BLaER1 treated with 17β-estradiol and CSF1 and Interleukin-3, amounts not matched to agents 10 nM and 100 nM (cell line): ENCODE measurements around the gene CD300E.
A peak's percentile ranks its signal among the peaks of the same experiment; 100 is the strongest.

ENCODE experiments used
- H3K27ac ChIP-seq, 11 experiments: shearing (Covaris generic); formaldehyde crosslinking; 2 replicates each; pipeline ENCODE4 v1.8.1; 2022
- H3K27me3 ChIP-seq, 11 experiments: shearing (Covaris generic); formaldehyde crosslinking; 2 replicates each; pipeline ENCODE4 v1.8.1; 2022
- H3K36me3 ChIP-seq, 11 experiments: shearing (Covaris generic); formaldehyde crosslinking; 2 replicates each; pipeline ENCODE4 v1.8.1; 2022
- H3K4me1 ChIP-seq, 10 experiments: shearing (Covaris generic); formaldehyde crosslinking; 2 replicates each; pipeline ENCODE4 v1.8.1; 2022
- H3K4me2 ChIP-seq, 11 experiments: shearing (Covaris generic); formaldehyde crosslinking; 2 replicates each; pipeline ENCODE4 v1.8.1; 2022
- H3K4me3 ChIP-seq, 10 experiments: shearing (Covaris generic); formaldehyde crosslinking; 2 replicates each; pipeline ENCODE4 v1.8.1; 2022
- H3K9ac ChIP-seq, 11 experiments: shearing (Covaris generic); formaldehyde crosslinking; 2 replicates each; pipeline ENCODE4 v1.8.1; 2022
- H3K9me3 ChIP-seq, 11 experiments: shearing (Covaris generic); formaldehyde crosslinking; replicated peaks in 1 of 11; 2 replicates each; pipeline ENCODE4 v1.8.1; 2022
- H4K20me1 ChIP-seq, 11 experiments: shearing (Covaris generic); formaldehyde crosslinking; 2 replicates each; pipeline ENCODE4 v1.8.1; 2022
- Cebpa-rat ChIP-seq, 11 experiments: shearing (Covaris generic); IDR thresholded peaks; 2 replicates each; pipeline ENCODE4 v1.8.1; 2022

CD300E gene

DNA sequence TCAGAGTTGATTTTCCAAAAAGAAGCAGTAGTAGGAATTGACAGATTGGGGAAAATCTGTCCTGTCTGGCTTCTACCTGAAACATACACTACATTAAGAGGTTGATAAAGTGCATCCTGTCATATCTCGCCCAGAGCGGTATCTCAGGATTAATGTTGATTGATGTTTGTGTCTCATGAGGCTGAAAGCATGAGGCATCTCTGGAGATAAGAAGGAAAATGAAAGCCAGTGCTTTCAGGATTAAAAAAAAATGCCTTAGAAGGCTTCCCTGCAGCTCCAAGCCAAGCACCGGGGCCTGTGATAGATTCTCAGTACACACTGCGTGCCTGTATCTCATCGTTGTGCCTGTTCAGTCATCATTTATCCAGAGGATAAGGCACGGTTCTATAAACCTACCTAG, 26.4 kb upstream of the CD300E start:
- H3K4me2 ChIP-seq: no peak overlapping the region; a peak in 1 of 22 replicates
- H3K36me3 ChIP-seq: no peaks in the 10 kb centered on the region
- no peak overlapping the region for H3K9ac ChIP-seq
- H3K27ac ChIP-seq: no peak overlapping the region
- no peaks in the 10 kb centered on the region for H3K9me3 ChIP-seq
- no peak overlapping the region for H3K4me3 ChIP-seq
- no peak for TF ChIP-seq Cebpa-rat (IDR thresholded peaks at IDR 0.05)
- H4K20me1 ChIP-seq: no peaks in the 10 kb centered on the region; a peak in 1 of 22 replicates
- H3K27me3 ChIP-seq: peaks cover 0 to 21% (median 2%) of the 10 kb centered on the region in 11 experiments; a peak in 9 of 22 replicates
- peaks cover 5 to 49% (median 25%) of the 10 kb centered on the region in 10 experiments; a peak in 19 of 20 replicates for H3K4me1 ChIP-seq

DNA sequence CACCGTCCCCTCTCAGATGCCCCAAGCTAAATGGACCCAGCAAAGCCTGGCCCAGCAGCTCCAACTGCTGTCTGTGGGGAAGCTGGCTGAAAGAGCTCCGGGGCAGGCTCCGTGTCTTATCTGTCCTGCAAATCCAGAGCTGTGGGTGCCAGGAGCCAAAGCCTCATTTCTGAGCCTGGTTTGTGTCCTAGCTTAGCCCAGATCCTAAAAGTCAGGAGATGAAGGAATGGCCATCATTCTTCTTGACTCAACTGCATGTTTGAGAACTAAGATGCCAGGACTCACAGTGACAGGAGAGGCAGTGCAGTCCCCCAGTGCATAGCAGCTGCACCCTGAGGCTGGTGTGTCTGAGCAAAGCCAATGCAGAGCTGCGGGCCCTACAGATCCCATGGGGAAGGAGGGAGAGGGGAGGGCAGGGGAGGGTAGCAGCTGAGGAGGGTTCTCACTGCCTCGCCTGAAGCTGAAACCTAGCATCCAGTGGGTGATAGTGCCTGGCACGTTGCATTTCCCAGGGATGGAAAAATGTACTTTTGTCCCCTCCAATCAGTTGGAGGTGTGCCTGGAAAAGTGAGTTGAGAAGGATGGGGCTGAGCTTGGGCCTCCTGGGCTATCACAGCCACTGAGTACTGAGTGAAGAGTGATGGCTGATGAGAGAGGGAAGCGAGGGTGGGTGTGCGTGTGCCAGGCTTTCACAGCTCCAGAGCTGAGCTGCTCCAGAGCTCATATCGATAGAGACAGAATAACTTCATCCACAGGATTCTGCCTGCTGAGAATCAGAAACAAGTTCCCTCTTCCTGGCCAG, 24.5 kb upstream of the CD300E start:
- Histone ChIP-seq H3K4me3 (no peak overlapping the region), H3K27ac (peak overlapping the region in 1 of 11 experiments; percentile 20; a peak in 1 of 22 replicates), H3K4me2 (peak overlapping the region in 9 of 11 experiments; percentile 2 to 29 (median 13); a peak in 12 of 22 replicates), H3K27me3 (peaks cover 0 to 21% (median 2%) of the 10 kb centered on the region in 11 experiments; a peak in 9 of 22 replicates), H3K9me3 (no peaks in the 10 kb centered on the region), H4K20me1 (no peaks in the 10 kb centered on the region; a peak in 1 of 22 replicates), H3K4me1 (peaks cover 7 to 64% (median 43%) of the 10 kb centered on the region in 10 experiments; a peak in 19 of 20 replicates), H3K36me3 (no peaks in the 10 kb centered on the region), H3K9ac (no peak overlapping the region)
- no peak for TF ChIP-seq Cebpa-rat (IDR thresholded peaks at IDR 0.05)

DNA sequence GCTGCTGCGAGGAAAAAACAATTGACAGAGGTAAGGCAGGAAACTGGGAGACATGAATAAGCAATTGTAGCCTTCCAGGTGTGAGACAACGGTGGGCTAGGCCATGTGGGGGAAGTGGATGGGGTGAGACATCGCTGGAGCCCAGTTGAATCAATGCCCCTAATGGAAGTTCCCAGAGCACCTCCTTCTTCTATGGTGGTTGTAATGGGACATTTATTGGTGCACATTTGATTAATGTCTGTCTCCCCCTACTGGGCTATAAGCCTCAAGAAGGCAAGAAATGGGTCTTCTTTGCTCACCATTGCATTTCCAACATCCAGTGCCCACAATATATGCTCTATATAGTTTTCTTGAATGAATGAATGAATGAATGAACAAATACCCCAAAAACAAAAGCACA, 22.7 kb upstream of the CD300E start:
- peak overlapping the region in 1 of 11 experiments; percentile 14; a peak in 1 of 22 replicates for H3K9ac ChIP-seq
- peaks cover 26 to 81% (median 60%) of the 10 kb centered on the region in 10 experiments for H3K4me1 ChIP-seq
- no peaks in the 10 kb centered on the region for H3K9me3 ChIP-seq
- no peaks in the 10 kb centered on the region for H4K20me1 ChIP-seq
- H3K4me2 ChIP-seq: peak overlapping the region in 8 of 11 experiments; percentile 43 to 96 (median 90); a peak in 15 of 22 replicates
- H3K27me3 ChIP-seq: peaks cover 0 to 15% (median 0%) of the 10 kb centered on the region in 11 experiments; a peak in 6 of 22 replicates
- no peaks in the 10 kb centered on the region for H3K36me3 ChIP-seq
- H3K27ac ChIP-seq: peak overlapping the region in 5 of 11 experiments; percentile 15 to 97 (median 28); a peak in 6 of 22 replicates
- H3K4me3 ChIP-seq: no peak overlapping the region
- no peak for TF ChIP-seq Cebpa-rat (IDR thresholded peaks at IDR 0.05)

DNA sequence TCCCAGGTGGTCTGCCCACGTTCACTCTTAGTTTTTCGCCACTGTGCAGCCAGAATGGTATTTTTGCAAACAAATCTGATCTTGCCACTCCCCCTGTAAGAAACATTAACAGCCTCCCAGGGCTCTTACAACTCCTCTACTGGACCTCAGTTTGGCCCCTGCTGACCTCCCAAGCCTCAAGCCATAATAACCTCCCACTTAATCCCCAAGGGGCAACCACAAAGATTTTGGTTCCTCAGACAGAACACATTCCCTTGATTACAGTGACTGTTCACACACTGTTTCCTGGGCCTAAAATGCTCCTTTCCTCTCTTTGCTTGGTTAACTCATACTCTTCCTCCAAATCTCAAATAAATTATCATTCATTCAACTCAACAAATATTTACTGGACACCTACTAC, 21.5 kb upstream of the CD300E start:
- no peaks in the 10 kb centered on the region; a peak in 1 of 22 replicates for H4K20me1 ChIP-seq
- peaks cover 0 to 7% (median 0%) of the 10 kb centered on the region in 11 experiments; a peak in 5 of 22 replicates for H3K27me3 ChIP-seq
- peak overlapping the region; percentile 25 to 96 (median 69); a peak in 20 of 22 replicates for H3K4me2 ChIP-seq
- H3K36me3 ChIP-seq: no peaks in the 10 kb centered on the region
- no peaks in the 10 kb centered on the region for H3K9me3 ChIP-seq
- peak overlapping the region in 3 of 11 experiments; percentile 1 to 37 (median 18); a peak in 4 of 22 replicates for H3K9ac ChIP-seq
- peak overlapping the region in 4 of 11 experiments; percentile 60 to 99 (median 96); a peak in 8 of 22 replicates for H3K27ac ChIP-seq
- H3K4me1 ChIP-seq: peaks cover 38 to 93% (median 72%) of the 10 kb centered on the region in 10 experiments
- no peak overlapping the region for H3K4me3 ChIP-seq
- no peak for TF ChIP-seq Cebpa-rat (IDR thresholded peaks at IDR 0.05)

- H3K4me1 ChIP-seq: peaks cover 44 to 95% (median 78%) of the 10 kb centered on the region in 10 experiments
- no peaks in the 10 kb centered on the region for H3K9me3 ChIP-seq
- H4K20me1 ChIP-seq: no peaks in the 10 kb centered on the region; a peak in 1 of 22 replicates
- H3K4me2 ChIP-seq: peak overlapping the region in 10 of 11 experiments; percentile 25 to 96 (median 79); a peak in 17 of 22 replicates
- no peaks in the 10 kb centered on the region for H3K36me3 ChIP-seq
- peak overlapping the region in 4 of 11 experiments; percentile 60 to 99 (median 96); a peak in 7 of 22 replicates for H3K27ac ChIP-seq
- no peak overlapping the region for H3K4me3 ChIP-seq
- no peak for TF ChIP-seq Cebpa-rat (IDR thresholded peaks at IDR 0.05)
- H3K9ac ChIP-seq: no peak overlapping the region; a peak in 1 of 22 replicates
- peaks cover 0 to 7% (median 0%) of the 10 kb centered on the region in 11 experiments; a peak in 3 of 22 replicates for H3K27me3 ChIP-seq
These were observed 20.9 kb upstream of the CD300E start for GRCh38 chr17:74644419-74644818.

DNA sequence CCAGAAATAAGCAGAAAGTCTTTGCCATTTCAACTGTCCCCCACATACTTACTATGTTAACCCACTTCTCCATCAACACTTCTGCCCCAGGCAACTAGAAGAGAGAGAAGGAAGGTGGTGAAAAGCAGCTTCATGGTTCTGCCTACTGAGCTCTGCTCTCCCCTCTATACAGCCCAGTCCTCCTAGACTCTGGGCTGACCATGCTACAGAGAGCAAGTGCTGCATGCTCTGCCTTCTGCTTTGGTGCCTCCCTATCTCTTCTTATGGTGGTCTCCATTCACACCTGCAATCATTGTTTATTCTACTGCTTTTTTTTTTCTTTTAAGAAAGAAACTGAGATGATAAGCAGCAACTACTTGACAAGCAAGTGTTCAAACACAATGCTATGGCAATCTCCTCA, 20.3 kb upstream of the CD300E start:
- Histone ChIP-seq H4K20me1 (no peaks in the 10 kb centered on the region; a peak in 1 of 22 replicates), H3K27me3 (peaks cover 0 to 7% (median 0%) of the 10 kb centered on the region in 11 experiments; a peak in 3 of 22 replicates), H3K36me3 (no peaks in the 10 kb centered on the region), H3K4me1 (peaks cover 50 to 97% (median 84%) of the 10 kb centered on the region in 10 experiments), H3K27ac (peak overlapping the region in 4 of 11 experiments; percentile 95 to 99 (median 96); a peak in 8 of 22 replicates), H3K9me3 (no peaks in the 10 kb centered on the region), H3K4me2 (peak overlapping the region in 7 of 11 experiments; percentile 43 to 96 (median 91); a peak in 14 of 22 replicates), H3K4me3 (no peak overlapping the region), H3K9ac (peak overlapping the region in 2 of 11 experiments; percentile 1 to 29; a peak in 2 of 22 replicates)
- no peak for TF ChIP-seq Cebpa-rat (IDR thresholded peaks at IDR 0.05)

GRCh38 chr17:74642995-74643394, 19.5 kb upstream of the CD300E start:
- H3K4me1 ChIP-seq: peaks cover 58 to 97% (median 86%) of the 10 kb centered on the region in 10 experiments
- H3K4me2 ChIP-seq: peak overlapping the region; percentile 89 to 96 (median 93); a peak in 21 of 22 replicates
- H3K4me3 ChIP-seq: 0 out of 20 replicates have a peak overlapping the region, but pooled peaks of 1 of the 10 experiments have one; percentile 13
- H3K27me3 ChIP-seq: peaks cover 0 to 11% (median 0%) of the 10 kb centered on the region in 11 experiments; a peak in 4 of 22 replicates
- H3K36me3 ChIP-seq: no peaks in the 10 kb centered on the region
- peak overlapping the region in 8 of 11 experiments; percentile 88 to 99 (median 94); a peak in 14 of 22 replicates for H3K27ac ChIP-seq
- H3K9me3 ChIP-seq: no peaks in the 10 kb centered on the region
- no peak for TF ChIP-seq Cebpa-rat (IDR thresholded peaks at IDR 0.05)
- no peaks in the 10 kb centered on the region; a peak in 1 of 22 replicates for H4K20me1 ChIP-seq
- H3K9ac ChIP-seq: peak overlapping the region in 4 of 11 experiments; percentile 25 to 91 (median 88); a peak in 6 of 22 replicates

- peak overlapping the region in 1 of 10 experiments; percentile 13; a peak in 1 of 20 replicates for H3K4me3 ChIP-seq
- peak overlapping the region; percentile 89 to 96 (median 93) for H3K4me2 ChIP-seq
- no peaks in the 10 kb centered on the region for H3K36me3 ChIP-seq
- H3K9me3 ChIP-seq: no peaks in the 10 kb centered on the region
- peak overlapping the region; percentile 61 to 91 (median 81); a peak in 21 of 22 replicates for H3K9ac ChIP-seq
- no peaks in the 10 kb centered on the region; a peak in 1 of 22 replicates for H4K20me1 ChIP-seq
- H3K4me1 ChIP-seq: peaks cover 63 to 97% (median 87%) of the 10 kb centered on the region in 10 experiments
- no peak for TF ChIP-seq Cebpa-rat (IDR thresholded peaks at IDR 0.05)
- H3K27me3 ChIP-seq: peaks cover 0 to 15% (median 0%) of the 10 kb centered on the region in 11 experiments; a peak in 5 of 22 replicates
- peak overlapping the region; percentile 83 to 99 (median 92) for H3K27ac ChIP-seq
These were observed 19.0 kb upstream of the CD300E start for GRCh38 chr17:74642556-74642955.
